GM13976 (cell line): ENCODE data around the gene SMAP2.
"Not testable (repeated sequence)": the region's sequence is repeated elsewhere in the genome, so short reads cannot be mapped to it uniquely, and the experiment has no call there.

ENCODE experiments used
- DNase-seq: peaks from one replicate; pipeline ENCODE4 v3.0.0; 2012; ENCODE audit warnings: low spot score
- in situ Hi-C: fragments of 300-500 bp; cut with MboI; formaldehyde crosslinking; loops from one replicate; pipeline ENCODE4 v1.12.0; 2022; ENCODE audit warnings: low sequenced_read_pairs, mixed read lengths, inconsistent platforms; ENCODE audit not compliant: unreplicated experiment
- TF ChIP-seq, protein P1 (sequence below): IDR thresholded peaks from 2 replicates; pipeline ENCODE4 v1.5.1; 2012; ENCODE audit warnings: borderline replicate concordance, mild to moderate bottlenecking; ENCODE audit not compliant: insufficient read depth; ENCODE audit errors: extremely low read depth, missing control alignments, control extremely low read depth

The SMAP2 gene

DNA sequence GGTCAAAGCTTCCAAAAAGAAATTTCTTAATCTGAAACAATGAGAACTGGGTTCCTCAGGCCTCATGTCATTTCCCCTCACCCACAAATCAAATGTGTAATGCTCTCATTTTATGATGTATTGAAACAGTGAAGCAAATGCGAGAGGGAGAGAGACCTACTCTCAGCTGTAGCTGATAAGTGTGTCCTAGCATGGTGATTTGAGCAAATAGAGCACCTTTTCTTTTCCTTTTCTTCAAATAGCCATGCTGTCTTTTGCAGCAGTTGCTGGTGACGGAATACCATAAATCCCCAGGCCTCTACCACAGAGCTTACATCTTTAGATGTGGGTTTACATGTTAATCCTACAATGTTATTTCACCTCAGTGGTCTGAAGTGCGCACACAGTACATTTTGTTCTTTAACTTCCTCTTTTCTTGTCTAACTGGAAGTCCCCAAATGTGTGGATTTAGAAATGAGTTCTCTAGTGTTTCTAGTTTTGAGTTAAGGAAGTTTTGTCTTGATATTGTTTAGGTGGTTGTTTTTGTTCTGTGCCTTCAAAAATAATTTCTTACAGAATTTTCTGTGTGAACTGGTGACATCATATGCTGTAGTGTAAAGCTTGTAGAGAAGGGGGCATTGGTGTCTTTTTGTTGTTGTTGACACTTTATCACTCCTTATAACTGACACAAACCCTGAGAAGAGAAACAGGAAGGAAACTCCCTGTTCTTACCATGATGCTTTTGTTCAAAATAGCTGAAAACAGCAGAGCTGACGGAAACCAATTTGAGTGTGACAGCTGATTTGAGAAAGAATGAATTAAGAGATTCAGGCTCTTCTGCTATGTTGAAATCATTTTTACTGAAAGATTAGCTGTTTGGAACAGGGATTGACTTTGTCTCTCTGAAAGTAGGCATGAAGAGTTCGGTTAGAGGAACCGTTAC, 12.2 kb downstream of the SMAP2 start:
- in situ Hi-C loops, result no loop called here
- TF ChIP-seq, protein P1, sequence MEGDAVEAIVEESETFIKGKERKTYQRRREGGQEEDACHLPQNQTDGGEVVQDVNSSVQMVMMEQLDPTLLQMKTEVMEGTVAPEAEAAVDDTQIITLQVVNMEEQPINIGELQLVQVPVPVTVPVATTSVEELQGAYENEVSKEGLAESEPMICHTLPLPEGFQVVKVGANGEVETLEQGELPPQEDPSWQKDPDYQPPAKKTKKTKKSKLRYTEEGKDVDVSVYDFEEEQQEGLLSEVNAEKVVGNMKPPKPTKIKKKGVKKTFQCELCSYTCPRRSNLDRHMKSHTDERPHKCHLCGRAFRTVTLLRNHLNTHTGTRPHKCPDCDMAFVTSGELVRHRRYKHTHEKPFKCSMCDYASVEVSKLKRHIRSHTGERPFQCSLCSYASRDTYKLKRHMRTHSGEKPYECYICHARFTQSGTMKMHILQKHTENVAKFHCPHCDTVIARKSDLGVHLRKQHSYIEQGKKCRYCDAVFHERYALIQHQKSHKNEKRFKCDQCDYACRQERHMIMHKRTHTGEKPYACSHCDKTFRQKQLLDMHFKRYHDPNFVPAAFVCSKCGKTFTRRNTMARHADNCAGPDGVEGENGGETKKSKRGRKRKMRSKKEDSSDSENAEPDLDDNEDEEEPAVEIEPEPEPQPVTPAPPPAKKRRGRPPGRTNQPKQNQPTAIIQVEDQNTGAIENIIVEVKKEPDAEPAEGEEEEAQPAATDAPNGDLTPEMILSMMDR, result no peak
- peak; percentile 55 for DNase-seq

DNA sequence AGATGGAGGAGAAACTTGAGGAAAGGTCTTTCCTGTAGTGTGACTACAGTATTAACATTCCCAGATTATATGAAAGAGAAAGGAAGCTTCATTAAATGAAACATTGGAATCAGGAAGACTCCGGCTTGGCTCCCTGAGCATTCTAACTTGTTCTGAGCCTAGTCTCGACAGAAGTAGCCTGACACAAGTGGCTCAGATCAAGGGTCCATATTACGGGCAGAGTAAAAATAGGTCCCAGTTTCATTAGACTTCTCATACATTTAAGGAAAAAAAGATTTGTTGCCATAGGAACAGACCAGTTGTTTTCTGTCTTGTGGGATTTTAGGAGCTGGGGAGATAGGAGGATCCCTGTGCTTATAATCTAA, 12.8 kb downstream of the SMAP2 start:
- TF ChIP-seq, protein P1, result no peak

DNA sequence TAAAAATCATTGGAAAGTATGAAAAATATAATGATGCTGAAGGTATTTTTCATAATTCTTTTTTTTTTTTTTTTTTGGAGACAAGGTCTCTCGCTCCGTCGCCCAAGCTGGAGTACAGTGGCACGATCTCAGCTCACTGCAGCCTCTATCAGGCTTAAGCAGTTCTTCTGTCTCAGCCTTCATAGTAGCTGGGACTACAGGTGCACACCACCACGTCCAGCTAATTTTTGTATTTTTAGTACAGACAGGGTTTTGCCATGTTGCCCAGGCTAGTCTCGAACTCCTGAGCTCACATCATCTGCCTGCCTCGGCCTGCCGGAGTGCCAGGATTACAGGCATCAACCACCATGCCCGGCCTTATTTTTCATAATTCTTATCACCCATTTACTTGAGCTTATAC, 13.3 kb downstream of the SMAP2 start:
- in situ Hi-C loops, result no loop called here
- DNase-seq, result no peak
- TF ChIP-seq, protein P1, result no peak

More for the DNA sequence above, 12.8 kb downstream of the SMAP2 start:
- in situ Hi-C loops, result no loop called here
- DNase-seq, result no peak

DNA sequence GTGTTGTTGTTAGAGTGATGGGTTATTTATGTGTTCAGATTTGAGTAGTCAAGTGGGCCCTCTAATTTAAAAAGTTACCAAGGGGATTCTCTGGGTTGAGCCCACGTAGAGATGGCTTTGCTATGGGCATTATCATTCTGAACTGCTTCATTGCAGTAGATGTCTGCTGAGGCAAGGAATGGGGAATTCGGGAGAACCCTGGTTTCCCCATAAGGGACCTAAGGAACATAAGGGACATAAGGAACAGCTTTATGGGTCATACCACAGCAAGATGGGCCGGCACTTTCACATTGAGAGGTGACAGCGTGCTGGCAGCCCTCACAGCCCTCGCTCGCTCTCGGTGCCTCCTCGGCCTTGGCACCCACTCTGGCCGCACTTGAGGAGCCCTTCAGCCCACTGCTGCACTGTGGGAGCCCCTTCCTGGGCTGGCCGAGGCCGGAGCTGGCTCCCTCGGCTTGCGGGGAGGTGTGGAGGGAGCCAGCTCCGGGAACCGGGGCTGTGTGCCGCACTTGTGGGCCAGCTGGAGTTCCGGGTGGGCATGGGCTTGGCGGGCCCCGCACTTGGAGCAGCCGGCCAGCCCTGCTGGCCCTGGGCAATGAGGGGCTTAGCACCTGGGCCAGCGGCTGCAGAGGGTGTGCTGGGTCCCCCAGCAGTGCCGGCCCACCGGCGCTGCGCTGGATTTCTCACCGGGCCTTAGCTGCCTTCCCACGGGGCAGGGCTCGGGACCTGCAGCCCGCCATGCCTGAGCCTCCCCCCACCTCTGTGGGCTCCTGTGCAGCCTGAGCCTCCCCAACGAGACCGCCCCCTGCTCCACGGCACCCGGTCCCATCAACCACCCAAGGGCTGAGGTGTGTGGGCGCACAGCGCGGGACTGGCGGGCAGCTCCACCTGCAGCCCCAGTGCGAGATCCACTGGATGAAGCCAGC, 14.1 kb downstream of the SMAP2 start:
- in situ Hi-C loops, result not testable (repeated sequence)

DNA sequence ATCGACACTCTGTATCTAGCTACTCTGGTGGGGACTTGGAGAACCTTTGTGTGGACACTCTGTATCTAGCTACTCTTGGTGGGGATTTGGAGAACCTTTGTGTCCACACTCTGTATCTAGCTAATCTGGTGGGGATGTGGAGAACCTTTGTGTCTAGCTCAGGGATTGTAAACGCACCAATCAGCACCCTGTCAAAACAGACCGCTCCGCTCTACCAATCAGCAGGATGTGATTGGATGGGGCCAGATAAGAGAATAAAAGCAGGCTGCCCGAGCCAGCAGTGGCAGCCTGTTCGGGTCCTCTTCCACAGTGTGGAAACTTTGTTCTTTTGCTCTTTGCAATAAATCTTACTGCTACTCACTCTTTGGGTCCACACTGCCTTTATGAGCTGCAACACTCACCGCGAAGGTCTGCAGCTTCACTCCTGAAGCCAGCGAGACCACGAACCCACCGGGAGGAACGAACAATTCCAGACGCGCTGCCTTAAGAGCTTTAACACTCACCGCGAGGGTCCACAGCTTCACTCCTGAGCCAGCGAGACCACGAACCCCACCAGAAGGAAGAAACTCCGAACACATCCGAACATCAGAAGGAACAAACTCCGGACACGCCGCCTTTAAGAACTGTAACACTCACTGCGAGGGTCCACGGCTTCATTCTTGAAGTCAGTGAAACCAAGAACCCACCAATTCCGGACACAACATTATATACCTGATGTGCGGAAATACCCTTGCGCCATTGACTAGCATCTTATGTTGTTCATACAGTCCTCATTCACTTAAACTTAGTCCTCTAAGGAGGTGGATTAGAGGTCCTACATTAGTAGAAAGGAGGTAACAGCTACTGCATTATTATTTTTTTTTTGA, 15.2 kb downstream of the SMAP2 start:
- DNase-seq, in situ Hi-C loops: not testable (repeated sequence)

More for the DNA sequence above, 14.1 kb downstream of the SMAP2 start:
- not testable (repeated sequence) for DNase-seq

DNA sequence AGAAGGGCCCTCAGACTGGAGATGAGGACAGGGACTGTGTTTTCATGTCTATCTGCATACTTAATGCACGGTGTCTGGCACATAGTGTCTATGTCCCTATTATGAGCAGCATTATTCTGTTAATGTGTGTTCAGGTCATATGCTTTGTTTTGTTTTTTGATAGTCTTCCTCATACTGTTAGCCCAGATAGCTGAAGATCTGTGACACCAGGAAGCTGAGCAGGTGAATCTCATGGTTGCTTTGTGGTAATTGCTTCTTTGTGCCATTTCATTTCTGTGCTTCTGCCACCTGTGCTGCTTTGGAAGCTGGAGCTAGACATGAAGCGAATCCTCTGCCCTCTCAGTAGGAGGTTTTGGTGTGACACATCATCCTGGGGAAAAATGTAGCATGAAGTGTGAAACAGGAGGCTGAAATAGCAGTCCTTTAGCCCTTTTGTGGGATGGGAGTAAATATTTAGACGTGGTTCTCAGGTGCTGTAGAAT, 15.8 kb downstream of the SMAP2 start:
- in situ Hi-C loops, result no loop called here
- TF ChIP-seq, protein P1, result no peak
- DNase-seq, result no peak
